Measurements from ENCODE around the gene KIR2DL1.
"Not testable (repeated sequence)": the region's sequence is repeated elsewhere in the genome, so short reads cannot be mapped to it uniquely, and the experiment has no call there.

KIR2DL1 gene

GRCh38 chr19:54817670-54818536 lies 48.3 kb downstream of the KIR2DL1 start:
- in situ Hi-C loops (cut with MboI; ENCODE audit: low sequenced_read_pairs), result loop anchor here (5.0 kb wide), 1 partner anchor 34 kb away; the partner anchor contains the start of gene KIR3DL2

GRCh38 chr19:54824416-54824815 lies 54.8 kb downstream of the KIR2DL1 start:
- in situ Hi-C loops (cut with MboI; ENCODE audit: low sequenced_read_pairs), result not testable (repeated sequence)

- in situ Hi-C loops (cut with MboI; ENCODE audit: low sequenced_read_pairs), result not testable (repeated sequence)
Measured at GRCh38 chr19:54825326-54825725, 55.7 kb downstream of the KIR2DL1 start.

- in situ Hi-C loops (cut with MboI; ENCODE audit: low sequenced_read_pairs), result not testable (repeated sequence)
Measured at GRCh38 chr19:54828064-54828463, 58.5 kb downstream of the KIR2DL1 start.

- in situ Hi-C loops (cut with MboI; ENCODE audit: low sequenced_read_pairs), result not testable (repeated sequence)
Measured at GRCh38 chr19:54832496-54832895, 62.9 kb downstream of the KIR2DL1 start, which contains the start of gene KIR2DS4. Gene KIR2DS4 (plus strand): TSS chr19:54832676.

Measured in HL-60/S4 treated with phorbol 12-myristate 13-acetate at 8.2 ng/mL for 4 days and 3 days (cell line).